Caco-2 (cell line): ENCODE data around the gene FNIP1. TPM values are rescaled to one million over a fixed set of nuclear protein-coding genes. Genes with fewer than 3 reads are reported as not detected.
"Not testable (repeated sequence)": the region's sequence is repeated elsewhere in the genome, so short reads cannot be mapped to it uniquely, and the experiment has no call there.

ENCODE experiments used
- BruUV-seq: library from RNA; stranded (reverse); fragments of 400-500 nt; replicated peaks from 2 replicates; lab custom pipeline; 2021; lab: Mats Ljungman, UMichigan
- CTCF ChIA-PET: fragments of 300-600 bp; sonication (Branson Sonifier 250); formaldehyde crosslinking; loops from one replicate; lab custom pipeline; 2022; ENCODE audit warnings: antibody characterized with exemption; lab: Charles Lee
- POLR2A ChIA-PET: fragments of 300-600 bp; sonication (Branson Sonifier 250); formaldehyde crosslinking; loops from one replicate; lab custom pipeline; 2022; ENCODE audit warnings: antibody characterized with exemption; lab: Charles Lee
- DNase-seq, 2 experiments: peaks; one replicate each; pipeline versions ENCODE4 v3.0.0 to v3.0.0-alpha.2; 2020 to 2022
- H3K27me3 ChIP-seq: replicated peaks from 2 replicates; pipeline ENCODE4 v1.6.0; 2011; ENCODE audit warnings: low read length; ENCODE audit not compliant: control insufficient read depth, insufficient read depth
- H3K36me3 ChIP-seq: 2 replicates; pipeline ENCODE4 v1.5.1; 2011; ENCODE audit warnings: low read length; ENCODE audit not compliant: control insufficient read depth, insufficient read depth
- H3K4me1 ChIP-seq: fragments of 250-450 bp; sonication (Bioruptor Pico); 2 replicates; pipeline ENCODE4 v1.5.1; 2020; ENCODE audit warnings: mild to moderate bottlenecking
- H3K4me3 ChIP-seq: 2 replicates; pipeline ENCODE4 v1.5.1; 2011; ENCODE audit warnings: low read depth, mild to moderate bottlenecking, control low read depth, low read length
- H3K9me3 ChIP-seq: fragments of 250-450 bp; sonication (Bioruptor Pico); 2 replicates; pipeline ENCODE4 v1.5.1; 2020; ENCODE audit warnings: mild to moderate bottlenecking, moderate library complexity
- H3K27ac Mint-ChIP-seq: one replicate; pipeline ENCODE4 v1.8.0; 2022; ENCODE audit warnings: mixed read lengths; ENCODE audit not compliant: unreplicated experiment
- H3K27me3 Mint-ChIP-seq: one replicate; pipeline ENCODE4 v1.8.0; 2022; ENCODE audit warnings: mixed read lengths; ENCODE audit not compliant: insufficient read depth, unreplicated experiment
- H3K36me3 Mint-ChIP-seq: one replicate; pipeline ENCODE4 v1.8.0; 2022; ENCODE audit warnings: mild to moderate bottlenecking, mixed read lengths; ENCODE audit not compliant: insufficient read depth, unreplicated experiment
- H3K4me1 Mint-ChIP-seq: one replicate; pipeline ENCODE4 v1.8.0; 2022; ENCODE audit warnings: low read depth, mixed read lengths; ENCODE audit not compliant: unreplicated experiment
- H3K4me3 Mint-ChIP-seq: one replicate; pipeline ENCODE4 v1.8.0; 2022; ENCODE audit warnings: mild to moderate bottlenecking, moderate library complexity, mixed read lengths; ENCODE audit not compliant: unreplicated experiment
- H3K9me3 Mint-ChIP-seq: one replicate; pipeline ENCODE4 v1.8.0; 2022; ENCODE audit warnings: mixed read lengths; ENCODE audit not compliant: unreplicated experiment
- intact Hi-C: fragments of 100-400 bp; cut with micrococcal nuclease; formaldehyde crosslinking; loops from one replicate; pipeline ENCODE4 v1.10.0; 2022; ENCODE audit not compliant: unreplicated experiment
- total RNA-seq: library from RNA; stranded (reverse); gene quantifications from 2 replicates; pipeline ENCODE4 v1.2.3, GENCODE V29; 2022
- TF ChIP-seq, protein P1 (sequence below), 2 experiments: fragments of 200-600 bp in 1 of 2; IDR thresholded peaks; 1 replicate in 1 of 2; 2 replicates in 1 of 2; pipeline versions ENCODE4 v1.5.1 to v1.8.0; 2011 to 2022; ENCODE audit warnings: antibody characterized with exemption in 1 of 2, control low read depth in 1 of 2, inconsistent platforms in 1 of 2, low read depth in 1 of 2, low read length in 1 of 2, mild to moderate bottlenecking in 1 of 2, moderate library complexity in 1 of 2; ENCODE audit not compliant: insufficient read depth in 1 of 2, severe bottlenecking in 1 of 2, unreplicated experiment in 1 of 2

The FNIP1 gene
- total RNA-seq, 1 experiment from 2014 or later, result 45.0 TPM

DNA sequence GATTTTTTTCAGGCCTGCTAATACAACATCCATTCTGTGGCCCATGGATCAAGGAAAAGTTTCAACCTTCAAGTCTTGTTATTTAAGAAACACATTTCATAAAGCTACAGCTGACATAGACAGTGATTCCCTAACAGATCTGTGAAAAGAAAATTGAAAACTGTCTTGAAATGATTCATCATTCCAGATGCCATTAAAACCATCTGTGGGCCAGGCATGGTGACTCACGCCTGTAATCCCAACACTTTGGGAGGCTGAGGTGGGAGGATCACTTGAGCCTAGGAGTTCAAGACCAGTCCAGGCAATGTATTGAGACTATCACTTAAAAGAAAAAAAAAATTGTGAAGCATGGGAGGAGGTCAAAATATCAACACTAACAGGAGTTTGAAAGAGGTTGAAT, 167.8 kb downstream of the FNIP1 start:
- H3K27me3 ChIP-seq, result no peaks in the 10 kb centered on the region
- H3K4me1 ChIP-seq, result peaks cover 5% of the 10 kb centered on the region
- CTCF ChIA-PET, result no interaction called here
- Mint-ChIP-seq H3K27ac (no peak overlapping the region), H3K27me3 (no peaks in the 10 kb centered on the region), H3K36me3 (peaks cover 13% of the 10 kb centered on the region), H3K9me3 (no peaks in the 10 kb centered on the region), H3K4me1 (no peaks in the 10 kb centered on the region), H3K4me3 (no peak overlapping the region)
- H3K4me3 ChIP-seq, result no peak overlapping the region
- POLR2A ChIA-PET, result no interaction called here
- TF ChIP-seq, protein P1, sequence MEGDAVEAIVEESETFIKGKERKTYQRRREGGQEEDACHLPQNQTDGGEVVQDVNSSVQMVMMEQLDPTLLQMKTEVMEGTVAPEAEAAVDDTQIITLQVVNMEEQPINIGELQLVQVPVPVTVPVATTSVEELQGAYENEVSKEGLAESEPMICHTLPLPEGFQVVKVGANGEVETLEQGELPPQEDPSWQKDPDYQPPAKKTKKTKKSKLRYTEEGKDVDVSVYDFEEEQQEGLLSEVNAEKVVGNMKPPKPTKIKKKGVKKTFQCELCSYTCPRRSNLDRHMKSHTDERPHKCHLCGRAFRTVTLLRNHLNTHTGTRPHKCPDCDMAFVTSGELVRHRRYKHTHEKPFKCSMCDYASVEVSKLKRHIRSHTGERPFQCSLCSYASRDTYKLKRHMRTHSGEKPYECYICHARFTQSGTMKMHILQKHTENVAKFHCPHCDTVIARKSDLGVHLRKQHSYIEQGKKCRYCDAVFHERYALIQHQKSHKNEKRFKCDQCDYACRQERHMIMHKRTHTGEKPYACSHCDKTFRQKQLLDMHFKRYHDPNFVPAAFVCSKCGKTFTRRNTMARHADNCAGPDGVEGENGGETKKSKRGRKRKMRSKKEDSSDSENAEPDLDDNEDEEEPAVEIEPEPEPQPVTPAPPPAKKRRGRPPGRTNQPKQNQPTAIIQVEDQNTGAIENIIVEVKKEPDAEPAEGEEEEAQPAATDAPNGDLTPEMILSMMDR (IDR thresholded peaks at IDR 0.05; ENCODE audit: insufficient read depth in 1 of 2, low read depth in 1 of 2, low read length in 1 of 2, severe bottlenecking in 1 of 2, unreplicated experiment in 1 of 2), result no peak
- intact Hi-C loops, result no loop called here
- no peaks in the 10 kb centered on the region for H3K9me3 ChIP-seq
- BruUV-seq, result no TSS peak
- H3K36me3 ChIP-seq, result no peaks in the 10 kb centered on the region
- DNase-seq, result no peak

DNA sequence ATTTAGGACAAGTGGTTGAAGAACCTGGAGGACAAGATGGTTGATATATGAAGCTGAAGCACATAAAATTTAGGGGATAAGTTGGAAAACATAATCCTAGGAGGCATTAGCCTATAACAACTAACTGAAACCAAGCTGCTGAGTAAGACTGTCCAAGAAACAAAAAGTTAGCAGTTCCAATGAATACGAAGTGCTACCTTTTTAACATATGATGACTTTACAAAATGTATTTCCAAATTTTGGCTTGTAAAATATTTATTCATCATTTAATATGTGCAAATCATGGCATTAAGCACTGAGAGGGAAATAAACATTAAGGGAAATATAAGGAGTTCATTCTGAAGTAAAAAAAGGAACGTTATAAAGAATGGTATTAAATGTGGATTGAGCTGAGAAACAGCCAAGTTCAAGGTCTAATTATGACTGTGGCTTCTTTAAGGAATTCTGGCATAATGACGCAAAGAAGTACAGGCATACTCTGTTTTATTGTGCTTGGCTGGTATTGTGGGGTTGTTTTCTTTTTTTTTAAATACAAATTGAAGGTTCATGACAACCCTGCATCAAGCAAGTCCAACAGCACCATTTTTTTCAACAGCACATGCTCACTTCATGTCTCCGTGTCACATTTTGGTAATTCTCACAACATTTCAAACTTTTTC, 169.5 kb downstream of the FNIP1 start:
- no peaks in the 10 kb centered on the region for H3K27me3 ChIP-seq
- DNase-seq, result no peak
- peaks cover 3% of the 10 kb centered on the region for H3K4me1 ChIP-seq
- H3K4me3 Mint-ChIP-seq, result no peak overlapping the region
- no peaks in the 10 kb centered on the region for H3K4me1 Mint-ChIP-seq
- H3K27me3 Mint-ChIP-seq, result no peaks in the 10 kb centered on the region
- TF ChIP-seq, protein P1 (IDR thresholded peaks at IDR 0.05; ENCODE audit: insufficient read depth in 1 of 2, low read depth in 1 of 2, low read length in 1 of 2, severe bottlenecking in 1 of 2, unreplicated experiment in 1 of 2), result no peak
- no TSS peak for BruUV-seq
- H3K36me3 Mint-ChIP-seq, result peaks cover 12% of the 10 kb centered on the region
- intact Hi-C loops, result no loop called here
- H3K4me3 ChIP-seq, result no peak overlapping the region
- POLR2A ChIA-PET, result no interaction called here
- H3K36me3 ChIP-seq, result no peaks in the 10 kb centered on the region
- no peaks in the 10 kb centered on the region for H3K9me3 ChIP-seq
- H3K9me3 Mint-ChIP-seq, result no peaks in the 10 kb centered on the region
- CTCF ChIA-PET, result no interaction called here
- no peak overlapping the region for H3K27ac Mint-ChIP-seq

DNA sequence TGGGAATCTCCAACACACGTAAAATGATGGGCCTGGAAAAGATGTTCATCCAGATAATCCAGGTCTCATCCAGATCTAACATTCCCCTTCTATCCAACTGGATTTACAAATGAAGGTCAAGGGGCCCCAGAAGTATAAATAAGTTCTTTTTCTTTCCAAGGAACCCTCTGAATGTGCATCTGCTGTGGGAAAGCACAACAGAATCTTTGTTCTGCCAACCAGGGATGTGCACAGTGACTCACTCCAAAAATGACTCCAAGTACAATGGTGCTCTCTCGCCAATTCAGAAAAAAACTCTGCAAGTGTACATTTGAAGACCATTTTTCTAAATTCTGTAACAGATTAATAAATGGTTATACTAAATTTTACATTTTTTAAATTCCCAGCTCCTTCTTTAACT, 174.2 kb downstream of the FNIP1 start:
- BruUV-seq, result no TSS peak

DNA sequence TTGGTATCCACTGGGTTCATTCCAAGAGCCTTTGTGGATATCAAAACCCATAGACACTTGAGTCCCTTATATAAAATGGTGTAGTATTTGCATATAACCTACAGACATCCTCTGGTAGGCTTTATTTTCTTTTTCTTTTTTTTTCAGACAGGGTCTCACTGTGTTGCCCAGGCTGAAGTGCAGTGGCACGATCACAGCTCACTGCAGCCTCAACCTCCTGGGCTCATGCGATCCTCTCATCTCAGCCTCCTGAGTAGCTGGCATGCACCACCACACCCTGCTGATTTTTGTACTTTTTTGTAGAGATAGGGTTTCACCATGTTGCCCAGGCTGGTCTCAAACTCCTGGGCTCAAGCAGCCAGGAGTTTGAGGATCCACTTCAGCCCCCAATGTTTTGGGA, 175.7 kb downstream of the FNIP1 start:
- POLR2A ChIA-PET, H3K9me3 Mint-ChIP-seq, H3K9me3 ChIP-seq, H3K36me3 Mint-ChIP-seq, H3K4me3 Mint-ChIP-seq, DNase-seq, H3K4me1 ChIP-seq, intact Hi-C loops, H3K27ac Mint-ChIP-seq, H3K4me3 ChIP-seq, H3K4me1 Mint-ChIP-seq, BruUV-seq, CTCF ChIA-PET, H3K36me3 ChIP-seq, H3K27me3 ChIP-seq, H3K27me3 Mint-ChIP-seq: not testable (repeated sequence)

More for the DNA sequence above, 174.2 kb downstream of the FNIP1 start:
- H3K27ac Mint-ChIP-seq, result no peak overlapping the region
- no peak overlapping the region for H3K4me3 Mint-ChIP-seq
- H3K9me3 Mint-ChIP-seq, result no peaks in the 10 kb centered on the region
- H3K4me1 ChIP-seq, result no peaks in the 10 kb centered on the region
- H3K36me3 ChIP-seq, result no peaks in the 10 kb centered on the region
- TF ChIP-seq, protein P1 (IDR thresholded peaks at IDR 0.05; ENCODE audit: insufficient read depth in 1 of 2, low read depth in 1 of 2, low read length in 1 of 2, severe bottlenecking in 1 of 2, unreplicated experiment in 1 of 2), result no peak
- ChIA-PET CTCF (no interaction called here), POLR2A (no interaction called here)
- no peak for DNase-seq
- no peaks in the 10 kb centered on the region for H3K27me3 Mint-ChIP-seq
- H3K4me3 ChIP-seq, result no peak overlapping the region
- H3K9me3 ChIP-seq, result no peaks in the 10 kb centered on the region
- no peaks in the 10 kb centered on the region for H3K27me3 ChIP-seq
- intact Hi-C loops, result no loop called here
- H3K36me3 Mint-ChIP-seq, result peaks cover 7% of the 10 kb centered on the region
- no peaks in the 10 kb centered on the region for H3K4me1 Mint-ChIP-seq
